LHCN-M2 (cell line): ENCODE results near the gene ASB4. TPM values are rescaled to one million over a fixed set of nuclear protein-coding genes. Genes with fewer than 3 reads are reported as not detected.

Experiments used
- total RNA-seq: library from RNA; depleted of rRNA; stranded (reverse); fragments of >200 nt; gene quantifications from 2 replicates; pipeline ENCODE4 v1.2.3, GENCODE V29; 2014; rRNA removed

ASB4 gene
- total RNA-seq, 1 experiment from 2014 or later: 0.06 TPM

Other genes starting within 250 kb of the ASB4 start
- gene PON1, start 161.4 kb upstream of the ASB4 start, total RNA-seq: 0.75 TPM in 1 of 2 replicates, not detected in the other
- gene PON3, start 89.6 kb upstream of the ASB4 start, total RNA-seq: not detected in 2 replicates
- 261 and 272 TPM in 2 replicates for gene PON2, start 50.9 kb upstream of the ASB4 start, total RNA-seq
- 0.45 and 0.46 TPM in 2 replicates for gene PDK4, start 110.6 kb downstream of the ASB4 start, total RNA-seq